IMR-90 (cell line): ENCODE data around the gene HMG20B. TPM values are rescaled to one million over a fixed set of nuclear protein-coding genes. Genes with fewer than 3 reads are reported as not detected.

Experiments
- ATAC-seq: fragments of 200-7000 bp; cut with Tn5 transposase; 2 replicates; pipeline ENCODE4 v1.9.1; 2020; ENCODE audit warnings: low read depth, mild to moderate bottlenecking, moderate library complexity
- BruUV-seq: library from RNA; stranded (reverse); fragments of 400-500 nt; replicated peaks from 2 replicates; lab custom pipeline; 2021; lab: Mats Ljungman, UMichigan
- CTCF ChIA-PET: fragments of 300-600 bp; formaldehyde crosslinking; extraction: SDS; loops from one replicate; lab custom pipeline; 2021; ENCODE audit warnings: antibody characterized with exemption; lab: Yijun Ruan, JAX
- POLR2A ChIA-PET: fragments of 300-600 bp; sonication (Branson Sonifier 250); formaldehyde crosslinking; loops from one replicate; lab custom pipeline; 2022; ENCODE audit warnings: antibody characterized with exemption; ENCODE audit not compliant: unreplicated experiment; lab: Charles Lee
- DNase-seq: peaks from one replicate; pipeline ENCODE4 v3.0.0; 2013
- H2AFZ ChIP-seq: replicated peaks from 2 replicates; pipeline ENCODE3; 2013; ENCODE audit warnings: low read length, mild to moderate bottlenecking; ENCODE audit not compliant: poor library complexity
- H2AK5ac ChIP-seq: 2 replicates; pipeline ENCODE4 v1.6.1; 2013; ENCODE audit warnings: low read depth, low read length, inconsistent platforms
- H2AK9ac ChIP-seq: replicated peaks from 2 replicates; pipeline ENCODE3; 2013; ENCODE audit warnings: mild to moderate bottlenecking, low read depth, low read length, moderate library complexity; ENCODE audit not compliant: poor library complexity
- H2BK120ac ChIP-seq: 2 replicates; pipeline ENCODE4 v1.6.1; 2013; ENCODE audit warnings: low read depth, low read length, inconsistent platforms
- H2BK15ac ChIP-seq: 3 replicates; pipeline ENCODE4 v1.6.1; 2013; ENCODE audit warnings: low read depth, low read length, inconsistent platforms
- H2BK20ac ChIP-seq: 2 replicates; pipeline ENCODE4 v1.6.1; 2013; ENCODE audit warnings: low read depth, mild to moderate bottlenecking, inconsistent platforms, low read length, moderate library complexity
- H2BK5ac ChIP-seq: 2 replicates; pipeline ENCODE4 v1.6.1; 2013; ENCODE audit warnings: mild to moderate bottlenecking, low read depth, low read length, inconsistent platforms; ENCODE audit not compliant: poor library complexity, severe bottlenecking
- H3K14ac ChIP-seq: replicated peaks from 2 replicates; pipeline ENCODE4 v1.6.1; 2013; ENCODE audit warnings: low read depth, low read length, inconsistent platforms
- H3K18ac ChIP-seq: 2 replicates; pipeline ENCODE4 v1.6.1; 2013; ENCODE audit warnings: low read depth, low read length, control low read depth
- H3K23ac ChIP-seq: 2 replicates; pipeline ENCODE4 v1.6.1; 2013; ENCODE audit warnings: low read depth, low read length, inconsistent platforms
- H3K27ac ChIP-seq: 2 replicates; pipeline ENCODE4 v1.5.1; 2013; ENCODE audit warnings: mild to moderate bottlenecking, control low read depth, low read length; ENCODE audit not compliant: insufficient read depth
- H3K27me3 ChIP-seq: 2 replicates; pipeline ENCODE4 v1.6.1; 2013; ENCODE audit warnings: low read length; ENCODE audit not compliant: control insufficient read depth, insufficient read depth
- H3K36me3 ChIP-seq: 2 replicates; pipeline ENCODE4 v1.6.1; 2013; ENCODE audit warnings: low read length, mixed read lengths; ENCODE audit not compliant: control insufficient read depth, insufficient read depth
- H3K4ac ChIP-seq: 2 replicates; pipeline ENCODE4 v1.6.1; 2013; ENCODE audit warnings: low read depth, low read length, inconsistent platforms
- H3K4me1 ChIP-seq: 2 replicates; pipeline ENCODE4 v1.6.1; 2013; ENCODE audit warnings: low read length, mixed read lengths; ENCODE audit not compliant: control insufficient read depth, insufficient read depth
- H3K4me2 ChIP-seq: 2 replicates; pipeline ENCODE4 v1.6.1; 2013; ENCODE audit warnings: low read depth, mild to moderate bottlenecking, control low read depth, low read length, moderate library complexity
- H3K4me3 ChIP-seq: 2 replicates; pipeline ENCODE4 v1.5.1; 2013; ENCODE audit warnings: low read depth, mild to moderate bottlenecking, control low read depth, low read length, moderate library complexity; ENCODE audit not compliant: insufficient read depth
- H3K56ac ChIP-seq: 2 replicates; pipeline ENCODE4 v1.6.1; 2013; ENCODE audit warnings: low read length, inconsistent platforms; ENCODE audit not compliant: insufficient read depth; ENCODE audit errors: extremely low read depth
- H3K79me1 ChIP-seq, 2 experiments: 2 replicates each; pipeline ENCODE4 v1.6.1; 2013; ENCODE audit warnings: low read length in 2 of 2, inconsistent platforms in 1 of 2, low read depth in 1 of 2
- H3K9ac ChIP-seq: 2 replicates; pipeline ENCODE4 v1.6.1; 2013; ENCODE audit warnings: low read depth, low read length, control low read depth
- H3K9me1 ChIP-seq: 2 replicates; pipeline ENCODE4 v1.6.1; 2013; ENCODE audit warnings: low read length, inconsistent platforms; ENCODE audit not compliant: insufficient read depth
- H3K9me3 ChIP-seq: 2 replicates; pipeline ENCODE4 v1.6.1; 2013; ENCODE audit warnings: low read length; ENCODE audit not compliant: control insufficient read depth, insufficient read depth
- H4K20me1 ChIP-seq: 2 replicates; pipeline ENCODE4 v1.6.1; 2013; ENCODE audit warnings: low read length, inconsistent platforms; ENCODE audit not compliant: insufficient read depth
- H4K5ac ChIP-seq: 2 replicates; pipeline ENCODE4 v1.6.1; 2013; ENCODE audit warnings: mild to moderate bottlenecking, low read depth, low read length, control low read depth
- H4K8ac ChIP-seq, 2 experiments: 2 replicates each; pipeline ENCODE4 v1.6.1; 2013; ENCODE audit warnings: low read depth in 2 of 2, low read length in 2 of 2, control low read depth in 1 of 2, inconsistent platforms in 1 of 2
- H4K91ac ChIP-seq: 2 replicates; pipeline ENCODE4 v1.6.1; 2013; ENCODE audit warnings: low read depth, low read length, inconsistent platforms; ENCODE audit not compliant: insufficient read depth
- BHLHE40 ChIP-seq: fragments of 150-350 bp; IDR thresholded peaks from 2 replicates; pipeline ENCODE4 v1.6.1; 2016; ENCODE audit warnings: mild to moderate bottlenecking, low read depth, low read length
- CHD1 ChIP-seq: IDR thresholded peaks from 2 replicates; pipeline ENCODE4 v1.6.1; 2012; ENCODE audit warnings: low read depth, low read length, improper control_type of control experiment
- FOS ChIP-seq: fragments of 150-350 bp; IDR thresholded peaks from 2 replicates; pipeline ENCODE4 v1.6.1; 2016; ENCODE audit warnings: low read depth, low read length
- MAFK ChIP-seq: IDR thresholded peaks from 2 replicates; pipeline ENCODE4 v1.6.1; 2012; ENCODE audit warnings: low read depth, low read length, improper control_type of control experiment
- MAZ ChIP-seq: IDR thresholded peaks from 2 replicates; pipeline ENCODE4 v1.6.1; 2012; ENCODE audit warnings: low read depth, mild to moderate bottlenecking, low read length, improper control_type of control experiment, moderate library complexity, borderline replicate concordance
- MXI1 ChIP-seq: IDR thresholded peaks from 2 replicates; pipeline ENCODE4 v1.6.1; 2012; ENCODE audit warnings: low read depth, mild to moderate bottlenecking, low read length, moderate library complexity, borderline replicate concordance
- POLR2A ChIP-seq: IDR thresholded peaks from 2 replicates; pipeline ENCODE4 v1.6.1; 2012; ENCODE audit warnings: mild to moderate bottlenecking, low read depth, low read length
- RAD21 ChIP-seq: IDR thresholded peaks from 2 replicates; pipeline ENCODE4 v1.6.1; 2012; ENCODE audit warnings: low read length, improper control_type of control experiment
- USF2 ChIP-seq: fragments of 150-350 bp; IDR thresholded peaks from 2 replicates; pipeline ENCODE4 v1.6.1; 2017; ENCODE audit warnings: mild to moderate bottlenecking, antibody characterized with exemption, low read length, low read depth
- WGBS, 2 experiments: methylation state at CpG; one replicate each; pipeline versions ENCODE4 v1.1.5 to v1.1.7; 2013; ENCODE audit warnings: missing lambda C conversion rate in 2 of 2; ENCODE audit not compliant: insufficient read length in 1 of 2; ENCODE audit errors: extremely low coverage in 2 of 2; 5-methylcytosine and 5-hydroxymethylcytosine counted together
- dilution Hi-C: fragments of 300-500 bp; cut with HindIII; formaldehyde crosslinking; loops from one replicate; pipeline ENCODE4 v1.14.3; 2018; ENCODE audit warnings: low sequenced_read_pairs; ENCODE audit not compliant: unreplicated experiment
- in situ Hi-C: fragments of 300-500 bp; cut with MboI; formaldehyde crosslinking; loops from 3 replicates; pipeline ENCODE4 v1.14.3; 2019; ENCODE audit warnings: low sequenced_read_pairs, inconsistent platforms, mixed read lengths
- intact Hi-C: fragments of 100-400 bp; cut with micrococcal nuclease; formaldehyde crosslinking; loops from 2 replicates; pipeline ENCODE4 v1.10.0; 2022
- polyA plus RNA-seq, 3 experiments: library from polyadenylated mRNA; depleted of rRNA; stranded (reverse); fragments of >200 nt; gene quantifications; 2 replicates each; pipeline ENCODE4 v1.2.3, GENCODE V29; 2012; ENCODE audit warnings: low replicate concordance in 1 of 3
- total RNA-seq: library from RNA; depleted of rRNA; stranded (reverse); fragments of >200 nt; gene quantifications from 2 replicates; pipeline ENCODE4 v1.2.3, GENCODE V29; 2012
- TF ChIP-seq, protein P1 (sequence below): conservative IDR thresholded peaks from 2 replicates; pipeline ENCODE4 v1.5.1; 2012; ENCODE audit warnings: mild to moderate bottlenecking, low read depth, low read length, improper control_type of control experiment

HMG20B gene
- total and polyA plus RNA-seq, 2 of the 4 experiments (the other 2 are of a cell fraction), result 57.5 to 63.8 TPM

- H3K18ac ChIP-seq, result no peak overlapping the region
Measured at GRCh38 chr19:3548606-3549005, 24.1 kb upstream of the HMG20B start.

More at GRCh38 chr19:3548606-3549005, 24.1 kb upstream of the HMG20B start:
- ChIA-PET CTCF (no interaction called here), POLR2A (no interaction called here)
- H3K79me1 ChIP-seq, result peaks cover 8 to 34% of the 10 kb centered on the region in 2 experiments
- no peak overlapping the region for H2BK20ac ChIP-seq
- H2BK15ac ChIP-seq, result no peak overlapping the region
- no peak overlapping the region for H3K27ac ChIP-seq
- H4K8ac ChIP-seq, result no peak overlapping the region
- dilution Hi-C loops (no loop called here), in situ Hi-C loops (no loop called here), intact Hi-C loops (no loop called here)
- no peak overlapping the region for H3K23ac ChIP-seq
- no peak overlapping the region for H3K4me2 ChIP-seq
- H3K4me1 ChIP-seq, result peaks cover 5% of the 10 kb centered on the region
- no peak overlapping the region for H3K56ac ChIP-seq
- no peak overlapping the region for H3K4me3 ChIP-seq
- H3K4ac ChIP-seq, result no peak overlapping the region
- no TSS peak for BruUV-seq
- DNase-seq (no peak), ATAC-seq (no peak)
- H3K9me1 ChIP-seq, result no peaks in the 10 kb centered on the region
- H3K14ac ChIP-seq, result no peak overlapping the region
- H2AFZ ChIP-seq, result no peak overlapping the region
- no peak overlapping the region for H2AK9ac ChIP-seq
- H3K9me3 ChIP-seq, result no peaks in the 10 kb centered on the region
- TF ChIP-seq RAD21 (no peak), CHD1 (no peak), USF2 (no peak), MAZ (no peak), POLR2A (no peak), MXI1 (no peak), FOS (no peak), MAFK (no peak), BHLHE40 (no peak)
- TF ChIP-seq, protein P1, sequence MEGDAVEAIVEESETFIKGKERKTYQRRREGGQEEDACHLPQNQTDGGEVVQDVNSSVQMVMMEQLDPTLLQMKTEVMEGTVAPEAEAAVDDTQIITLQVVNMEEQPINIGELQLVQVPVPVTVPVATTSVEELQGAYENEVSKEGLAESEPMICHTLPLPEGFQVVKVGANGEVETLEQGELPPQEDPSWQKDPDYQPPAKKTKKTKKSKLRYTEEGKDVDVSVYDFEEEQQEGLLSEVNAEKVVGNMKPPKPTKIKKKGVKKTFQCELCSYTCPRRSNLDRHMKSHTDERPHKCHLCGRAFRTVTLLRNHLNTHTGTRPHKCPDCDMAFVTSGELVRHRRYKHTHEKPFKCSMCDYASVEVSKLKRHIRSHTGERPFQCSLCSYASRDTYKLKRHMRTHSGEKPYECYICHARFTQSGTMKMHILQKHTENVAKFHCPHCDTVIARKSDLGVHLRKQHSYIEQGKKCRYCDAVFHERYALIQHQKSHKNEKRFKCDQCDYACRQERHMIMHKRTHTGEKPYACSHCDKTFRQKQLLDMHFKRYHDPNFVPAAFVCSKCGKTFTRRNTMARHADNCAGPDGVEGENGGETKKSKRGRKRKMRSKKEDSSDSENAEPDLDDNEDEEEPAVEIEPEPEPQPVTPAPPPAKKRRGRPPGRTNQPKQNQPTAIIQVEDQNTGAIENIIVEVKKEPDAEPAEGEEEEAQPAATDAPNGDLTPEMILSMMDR, result no peak
- no peak overlapping the region for H2BK120ac ChIP-seq
- H4K20me1 ChIP-seq, result peaks cover 36% of the 10 kb centered on the region
- no peak overlapping the region for H3K9ac ChIP-seq
- H2AK5ac ChIP-seq, result no peak overlapping the region
- no peaks in the 10 kb centered on the region for H3K27me3 ChIP-seq
- H2BK5ac ChIP-seq, result no peak overlapping the region
- H4K91ac ChIP-seq, result no peak overlapping the region
- H3K36me3 ChIP-seq, result peaks cover 29% of the 10 kb centered on the region
- WGBS, 2 experiments, result 88% methylated on average over 5 of the region's 14 CpGs; no CpG with 5 or more reads in 1 of the 2 experiments
- H4K5ac ChIP-seq, result no peak overlapping the region
